Measurements from ENCODE around the gene COQ2. TPM values are rescaled to one million over a fixed set of nuclear protein-coding genes. Genes with fewer than 3 reads are reported as not detected.

The COQ2 gene
- polyA plus RNA-seq, 4 donors, result 6.3 to 21.7 (median 11.3) TPM

- no peak overlapping the region for H3K27ac ChIP-seq (ENCODE audit: low read depth in 1 of 3, low read length in 2 of 3)
- H3K36me3 ChIP-seq (ENCODE audit: control insufficient read depth in 3 of 3, insufficient read depth in 2 of 3, low read depth in 1 of 3, low read length in 3 of 3), result peaks cover 0 to 6% (median 0%) of the 10 kb centered on the region in 3 donors
- no peak for FAIRE-seq
- H3K9me3 ChIP-seq (ENCODE audit: control insufficient read depth in 2 of 2, insufficient read depth in 1 of 2, low read depth in 1 of 2, low read length in 1 of 2), result no peaks in the 10 kb centered on the region
- DNase-seq, result no peak
- no peak overlapping the region for H3K4me3 ChIP-seq (ENCODE audit: low read depth in 1 of 3, low read length in 3 of 3)
- 82 to 97% (median 95%) methylated on average over 7 of the region's 7 CpGs for WGBS, 3 donors
- no peaks in the 10 kb centered on the region for H3K27me3 ChIP-seq (ENCODE audit: control insufficient read depth in 3 of 3, insufficient read depth in 3 of 3, low read length in 3 of 3)
- H3K4me1 ChIP-seq (ENCODE audit: control insufficient read depth in 3 of 3, insufficient read depth in 2 of 3, low read depth in 1 of 3, low read length in 2 of 3), result peaks cover 2 to 16% (median 3%) of the 10 kb centered on the region in 3 donors
Observed at GRCh38 chr4:83250687-83251446, 33.7 kb downstream of the COQ2 start.

- Histone ChIP-seq H3K4me1 (ENCODE audit: control insufficient read depth in 3 of 3, insufficient read depth in 2 of 3, low read depth in 1 of 3, low read length in 2 of 3) (peaks cover 0 to 16% (median 2%) of the 10 kb centered on the region in 3 donors), H3K36me3 (ENCODE audit: control insufficient read depth in 3 of 3, insufficient read depth in 2 of 3, low read depth in 1 of 3, low read length in 3 of 3) (peaks cover 0 to 6% (median 0%) of the 10 kb centered on the region in 3 donors), H3K27ac (ENCODE audit: low read depth in 1 of 3, low read length in 2 of 3) (peak overlapping the region in 1 of 3 donors; percentile 44), H3K4me3 (ENCODE audit: low read depth in 1 of 3, low read length in 3 of 3) (no peak overlapping the region), H3K9me3 (ENCODE audit: control insufficient read depth in 2 of 2, insufficient read depth in 1 of 2, low read depth in 1 of 2, low read length in 1 of 2) (no peaks in the 10 kb centered on the region), H3K27me3 (ENCODE audit: control insufficient read depth in 3 of 3, insufficient read depth in 3 of 3, low read length in 3 of 3) (no peaks in the 10 kb centered on the region)
- WGBS, 3 donors, result 37 to 79% (median 53%) methylated on average over 5 of the region's 5 CpGs
- DNase-seq (peak in 1 of 2 donors; percentile 60), FAIRE-seq (no peak)
Observed at GRCh38 chr4:83248486-83248885, 36.1 kb downstream of the COQ2 start.

- peaks cover 0 to 6% (median 0%) of the 10 kb centered on the region in 3 donors for H3K36me3 ChIP-seq (ENCODE audit: control insufficient read depth in 3 of 3, insufficient read depth in 2 of 3, low read depth in 1 of 3, low read length in 3 of 3)
- no peak for DNase-seq
- H3K9me3 ChIP-seq (ENCODE audit: control insufficient read depth in 2 of 2, insufficient read depth in 1 of 2, low read depth in 1 of 2, low read length in 1 of 2), result no peaks in the 10 kb centered on the region
- 80 to 95% (median 92%) methylated on average over 12 of the region's 12 CpGs for WGBS, 3 donors
- no peak for FAIRE-seq
- no peak overlapping the region for H3K4me3 ChIP-seq (ENCODE audit: low read depth in 1 of 3, low read length in 3 of 3)
- H3K27ac ChIP-seq (ENCODE audit: low read depth in 1 of 3, low read length in 2 of 3), result peak overlapping the region in 1 of 3 donors; percentile 44
- no peaks in the 10 kb centered on the region for H3K27me3 ChIP-seq (ENCODE audit: control insufficient read depth in 3 of 3, insufficient read depth in 3 of 3, low read length in 3 of 3)
- peaks cover 0 to 10% (median 2%) of the 10 kb centered on the region in 3 donors for H3K4me1 ChIP-seq (ENCODE audit: control insufficient read depth in 3 of 3, insufficient read depth in 2 of 3, low read depth in 1 of 3, low read length in 2 of 3)
Observed at GRCh38 chr4:83247415-83248357, 36.9 kb downstream of the COQ2 start.

GRCh38 chr4:83241132-83241531, 43.5 kb downstream of the COQ2 start:
- Histone ChIP-seq H3K27me3 (ENCODE audit: control insufficient read depth in 3 of 3, insufficient read depth in 3 of 3, low read length in 3 of 3) (no peaks in the 10 kb centered on the region), H3K4me3 (ENCODE audit: low read depth in 1 of 3, low read length in 3 of 3) (no peak overlapping the region), H3K4me1 (ENCODE audit: control insufficient read depth in 3 of 3, insufficient read depth in 2 of 3, low read depth in 1 of 3, low read length in 2 of 3) (peaks cover 0 to 21% (median 0%) of the 10 kb centered on the region in 3 donors), H3K9me3 (ENCODE audit: control insufficient read depth in 2 of 2, insufficient read depth in 1 of 2, low read depth in 1 of 2, low read length in 1 of 2) (no peaks in the 10 kb centered on the region), H3K27ac (ENCODE audit: low read depth in 1 of 3, low read length in 2 of 3) (peak overlapping the region in 1 of 3 donors; percentile 30), H3K36me3 (ENCODE audit: control insufficient read depth in 3 of 3, insufficient read depth in 2 of 3, low read depth in 1 of 3, low read length in 3 of 3) (no peaks in the 10 kb centered on the region)
- no peak for FAIRE-seq
- DNase-seq, result peak in 1 of 2 donors; percentile 5
- 79 to 97% (median 93%) methylated on average over 1 of the region's 1 CpG for WGBS, 3 donors

- 58 to 69% (median 62%) methylated on average over 4 of the region's 4 CpGs for WGBS, 3 donors
- DNase-seq, result peak in 1 of 2 donors; percentile 75
- Histone ChIP-seq H3K4me3 (ENCODE audit: low read depth in 1 of 3, low read length in 3 of 3) (no peak overlapping the region), H3K9me3 (ENCODE audit: control insufficient read depth in 2 of 2, insufficient read depth in 1 of 2, low read depth in 1 of 2, low read length in 1 of 2) (no peaks in the 10 kb centered on the region), H3K36me3 (ENCODE audit: control insufficient read depth in 3 of 3, insufficient read depth in 2 of 3, low read depth in 1 of 3, low read length in 3 of 3) (no peaks in the 10 kb centered on the region), H3K4me1 (ENCODE audit: control insufficient read depth in 3 of 3, insufficient read depth in 2 of 3, low read depth in 1 of 3, low read length in 2 of 3) (peaks cover 0 to 21% (median 0%) of the 10 kb centered on the region in 3 donors), H3K27me3 (ENCODE audit: control insufficient read depth in 3 of 3, insufficient read depth in 3 of 3, low read length in 3 of 3) (no peaks in the 10 kb centered on the region), H3K27ac (ENCODE audit: low read depth in 1 of 3, low read length in 2 of 3) (no peak overlapping the region)
- FAIRE-seq, result no peak
Observed at GRCh38 chr4:83240379-83240875, 44.2 kb downstream of the COQ2 start.

GRCh38 chr4:83238393-83239248, 46.0 kb downstream of the COQ2 start:
- DNase-seq, result peak in 1 of 2 donors; percentile 62
- FAIRE-seq, result no peak
- Histone ChIP-seq H3K4me3 (ENCODE audit: low read depth in 1 of 3, low read length in 3 of 3) (no peak overlapping the region), H3K4me1 (ENCODE audit: control insufficient read depth in 3 of 3, insufficient read depth in 2 of 3, low read depth in 1 of 3, low read length in 2 of 3) (peaks cover 0 to 21% (median 0%) of the 10 kb centered on the region in 3 donors), H3K9me3 (ENCODE audit: control insufficient read depth in 2 of 2, insufficient read depth in 1 of 2, low read depth in 1 of 2, low read length in 1 of 2) (no peaks in the 10 kb centered on the region), H3K27ac (ENCODE audit: low read depth in 1 of 3, low read length in 2 of 3) (peak overlapping the region in 1 of 3 donors; percentile 74), H3K36me3 (ENCODE audit: control insufficient read depth in 3 of 3, insufficient read depth in 2 of 3, low read depth in 1 of 3, low read length in 3 of 3) (no peaks in the 10 kb centered on the region), H3K27me3 (ENCODE audit: control insufficient read depth in 3 of 3, insufficient read depth in 3 of 3, low read length in 3 of 3) (no peaks in the 10 kb centered on the region)
- 82 to 96% (median 89%) methylated on average over 4 of the region's 4 CpGs for WGBS, 3 donors

- DNase-seq, result no peak
- 88 to 91% (median 89%) methylated on average over 2 of the region's 2 CpGs for WGBS, 3 donors
- no peak overlapping the region for H3K27ac ChIP-seq (ENCODE audit: low read depth in 1 of 3, low read length in 2 of 3)
- no peak overlapping the region for H3K4me3 ChIP-seq (ENCODE audit: low read depth in 1 of 3, low read length in 3 of 3)
- no peaks in the 10 kb centered on the region for H3K36me3 ChIP-seq (ENCODE audit: control insufficient read depth in 3 of 3, insufficient read depth in 2 of 3, low read depth in 1 of 3, low read length in 3 of 3)
- H3K4me1 ChIP-seq (ENCODE audit: control insufficient read depth in 3 of 3, insufficient read depth in 2 of 3, low read depth in 1 of 3, low read length in 2 of 3), result peaks cover 0 to 21% (median 0%) of the 10 kb centered on the region in 3 donors
- no peaks in the 10 kb centered on the region for H3K9me3 ChIP-seq (ENCODE audit: control insufficient read depth in 2 of 2, insufficient read depth in 1 of 2, low read depth in 1 of 2, low read length in 1 of 2)
- H3K27me3 ChIP-seq (ENCODE audit: control insufficient read depth in 3 of 3, insufficient read depth in 3 of 3, low read length in 3 of 3), result no peaks in the 10 kb centered on the region
- FAIRE-seq, result no peak
Observed at GRCh38 chr4:83237591-83237990, 47.0 kb downstream of the COQ2 start.
